DND-41 (cell line): ENCODE measurements around the gene UBASH3B.
A peak's percentile ranks its signal among the peaks of the same experiment; 100 is the strongest.

Experiments
- ATAC-seq: fragments of 200-7000 bp; cut with Tn5 transposase; 3 replicates; pipeline ENCODE4 v1.9.1; 2021; ENCODE audit warnings: low read depth; ENCODE audit not compliant: insufficient read depth
- DNase-seq: peaks from one replicate; pipeline ENCODE4 v3.0.0-alpha.2; 2020
- H2AFZ ChIP-seq: 2 replicates; pipeline ENCODE4 v1.6.0; 2012; ENCODE audit warnings: low read depth, low read length
- H3K27ac ChIP-seq: 2 replicates; pipeline ENCODE4 v1.5.1; 2012; ENCODE audit warnings: low read length, inconsistent platforms
- H3K27me3 ChIP-seq: fragments of 200-600 bp; sonication (generic); 2 replicates; pipeline ENCODE4 v1.6.0; 2012; ENCODE audit warnings: low read length, mild to moderate bottlenecking, inconsistent platforms; ENCODE audit not compliant: insufficient read depth, poor library complexity
- H3K36me3 ChIP-seq: 2 replicates; pipeline ENCODE4 v1.5.1; 2012; ENCODE audit warnings: low read length, inconsistent platforms; ENCODE audit not compliant: insufficient read depth
- H3K4me1 ChIP-seq: 2 replicates; pipeline ENCODE4 v1.5.1; 2012; ENCODE audit warnings: mild to moderate bottlenecking, low read length; ENCODE audit not compliant: insufficient read depth
- H3K4me2 ChIP-seq: 2 replicates; pipeline ENCODE4 v1.6.0; 2012; ENCODE audit warnings: mild to moderate bottlenecking, moderate library complexity, low read length, inconsistent platforms; ENCODE audit not compliant: insufficient read depth
- H3K4me3 ChIP-seq, 2 experiments: fragments of 200-600 bp in 1 of 2; shearing (Covaris generic) in 1 of 2; 2 replicates each; pipeline ENCODE4 v1.5.1; 2012 to 2016; ENCODE audit warnings: inconsistent platforms in 2 of 2, low read length in 2 of 2, mild to moderate bottlenecking in 2 of 2, low read depth in 1 of 2, moderate library complexity in 1 of 2
- H3K79me2 ChIP-seq: 2 replicates; pipeline ENCODE4 v1.6.0; 2012; ENCODE audit warnings: low read length, inconsistent platforms; ENCODE audit not compliant: insufficient read depth
- H3K9ac ChIP-seq: 2 replicates; pipeline ENCODE4 v1.6.0; 2012; ENCODE audit warnings: low read depth, mild to moderate bottlenecking, inconsistent platforms, low read length, moderate library complexity
- H3K9me3 ChIP-seq: 2 replicates; pipeline ENCODE4 v1.5.1; 2012; ENCODE audit warnings: low read length, moderate library complexity, mild to moderate bottlenecking, inconsistent platforms; ENCODE audit not compliant: insufficient read depth, severe bottlenecking
- H4K20me1 ChIP-seq: 2 replicates; pipeline ENCODE4 v1.6.0; 2012; ENCODE audit warnings: low read length; ENCODE audit not compliant: insufficient read depth
- EZH2 ChIP-seq: IDR thresholded peaks from 3 replicates; pipeline ENCODE4 v1.6.1; 2012; ENCODE audit warnings: borderline replicate concordance, low read depth, mild to moderate bottlenecking, moderate library complexity, low read length, inconsistent platforms; ENCODE audit not compliant: severe bottlenecking
- TF ChIP-seq, protein P1 (sequence below): IDR thresholded peaks from 2 replicates; pipeline ENCODE4 v1.5.1; 2012; ENCODE audit warnings: borderline replicate concordance, low read length, moderate library complexity, mild to moderate bottlenecking; ENCODE audit not compliant: poor library complexity, severe bottlenecking; ENCODE audit errors: extremely low read depth

Gene UBASH3B

GRCh38 chr11:122671400-122671891 lies 15.9 kb downstream of the UBASH3B start:
- no peak overlapping the region for H3K9ac ChIP-seq
- no peak for DNase-seq
- TF ChIP-seq, protein P1, sequence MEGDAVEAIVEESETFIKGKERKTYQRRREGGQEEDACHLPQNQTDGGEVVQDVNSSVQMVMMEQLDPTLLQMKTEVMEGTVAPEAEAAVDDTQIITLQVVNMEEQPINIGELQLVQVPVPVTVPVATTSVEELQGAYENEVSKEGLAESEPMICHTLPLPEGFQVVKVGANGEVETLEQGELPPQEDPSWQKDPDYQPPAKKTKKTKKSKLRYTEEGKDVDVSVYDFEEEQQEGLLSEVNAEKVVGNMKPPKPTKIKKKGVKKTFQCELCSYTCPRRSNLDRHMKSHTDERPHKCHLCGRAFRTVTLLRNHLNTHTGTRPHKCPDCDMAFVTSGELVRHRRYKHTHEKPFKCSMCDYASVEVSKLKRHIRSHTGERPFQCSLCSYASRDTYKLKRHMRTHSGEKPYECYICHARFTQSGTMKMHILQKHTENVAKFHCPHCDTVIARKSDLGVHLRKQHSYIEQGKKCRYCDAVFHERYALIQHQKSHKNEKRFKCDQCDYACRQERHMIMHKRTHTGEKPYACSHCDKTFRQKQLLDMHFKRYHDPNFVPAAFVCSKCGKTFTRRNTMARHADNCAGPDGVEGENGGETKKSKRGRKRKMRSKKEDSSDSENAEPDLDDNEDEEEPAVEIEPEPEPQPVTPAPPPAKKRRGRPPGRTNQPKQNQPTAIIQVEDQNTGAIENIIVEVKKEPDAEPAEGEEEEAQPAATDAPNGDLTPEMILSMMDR = no peak
- TF ChIP-seq EZH2 = no peak

GRCh38 chr11:122672892-122673291 lies 17.4 kb downstream of the UBASH3B start:
- peak overlapping the region; percentile 77 for H3K27ac ChIP-seq
- peaks cover 30% of the 10 kb centered on the region for H4K20me1 ChIP-seq
- DNase-seq (no peak), ATAC-seq (no peak)
- H3K4me3 ChIP-seq = no peak overlapping the region
- peaks cover 80% of the 10 kb centered on the region for H3K4me1 ChIP-seq
- TF ChIP-seq, protein P1 = no peak
- no peak for TF ChIP-seq EZH2
- H3K9me3 ChIP-seq = peaks cover 2% of the 10 kb centered on the region
- peaks cover 95% of the 10 kb centered on the region for H3K79me2 ChIP-seq
- peaks cover 52% of the 10 kb centered on the region for H3K36me3 ChIP-seq
- H2AFZ ChIP-seq = no peak overlapping the region
- 0 out of 2 replicates have a peak overlapping the region, but pooled peaks have one; percentile 8 for H3K9ac ChIP-seq
- H3K27me3 ChIP-seq = no peaks in the 10 kb centered on the region
- H3K4me2 ChIP-seq = 0 out of 2 replicates have a peak overlapping the region, but pooled peaks have one; percentile 15

More at GRCh38 chr11:122671400-122671891, 15.9 kb downstream of the UBASH3B start:
- peaks cover 94% of the 10 kb centered on the region for H3K79me2 ChIP-seq
- peaks cover 22% of the 10 kb centered on the region for H4K20me1 ChIP-seq
- H3K36me3 ChIP-seq = peaks cover 51% of the 10 kb centered on the region
- peaks cover 2% of the 10 kb centered on the region for H3K9me3 ChIP-seq
- ATAC-seq = no peak
- no peak overlapping the region for H3K4me2 ChIP-seq
- peaks cover 91% of the 10 kb centered on the region for H3K4me1 ChIP-seq
- H3K27ac ChIP-seq = peak overlapping the region; percentile 40
- no peak overlapping the region for H3K4me3 ChIP-seq
- H3K27me3 ChIP-seq = no peaks in the 10 kb centered on the region
- no peak overlapping the region for H2AFZ ChIP-seq

- peaks cover 96% of the 10 kb centered on the region for H3K79me2 ChIP-seq
These were observed 18.2 kb downstream of the UBASH3B start for GRCh38 chr11:122673701-122674100.

More at GRCh38 chr11:122673701-122674100, 18.2 kb downstream of the UBASH3B start:
- ATAC-seq (no peak), DNase-seq (no peak)
- Histone ChIP-seq H3K27me3 (no peaks in the 10 kb centered on the region), H3K4me2 (0 out of 2 replicates have a peak overlapping the region, but pooled peaks have one; percentile 0), H3K27ac (peak overlapping the region; percentile 64), H3K9ac (no peak overlapping the region), H3K4me1 (peaks cover 72% of the 10 kb centered on the region), H3K36me3 (peaks cover 53% of the 10 kb centered on the region), H4K20me1 (peaks cover 35% of the 10 kb centered on the region), H3K9me3 (peaks cover 2% of the 10 kb centered on the region), H2AFZ (no peak overlapping the region), H3K4me3 (no peak overlapping the region)
- TF ChIP-seq, protein P1 = no peak
